Dermis microvascular lymphatic vessel endothelial cell (primary cell): Measurements from ENCODE around the gene GFI1. TPM values are rescaled to one million over a fixed set of nuclear protein-coding genes. Genes with fewer than 3 reads are reported as not detected.
"Not testable (repeated sequence)": the region's sequence is repeated elsewhere in the genome, so short reads cannot be mapped to it uniquely, and the experiment has no call there.

Experiments
- DNase-seq, 2 donors: peaks; one replicate each; pipeline versions ENCODE4 v3.0.0 to v3.0.0-alpha.2; 2010; ENCODE audit warnings: low read depth in 2 of 2
- total RNA-seq: library from RNA; depleted of rRNA; stranded (reverse); fragments of >200 nt; gene quantifications from 2 replicates; pipeline ENCODE4 v1.2.1, GENCODE V29; 2014

Gene GFI1
- under 0.01 TPM in 1 of 2 replicates, not detected in the other for total RNA-seq

GRCh38 chr1:92486251-92487077 is at the start of gene GFI1:
GFI1 (minus strand) TSS chr1:92486925; CDS start chr1:92483487, 3,438 bp downstream.
- no peak for DNase-seq

- not testable (repeated sequence) for DNase-seq
These were observed 45.6 kb upstream of the GFI1 start for GRCh38 chr1:92532371-92532770.

DNA sequence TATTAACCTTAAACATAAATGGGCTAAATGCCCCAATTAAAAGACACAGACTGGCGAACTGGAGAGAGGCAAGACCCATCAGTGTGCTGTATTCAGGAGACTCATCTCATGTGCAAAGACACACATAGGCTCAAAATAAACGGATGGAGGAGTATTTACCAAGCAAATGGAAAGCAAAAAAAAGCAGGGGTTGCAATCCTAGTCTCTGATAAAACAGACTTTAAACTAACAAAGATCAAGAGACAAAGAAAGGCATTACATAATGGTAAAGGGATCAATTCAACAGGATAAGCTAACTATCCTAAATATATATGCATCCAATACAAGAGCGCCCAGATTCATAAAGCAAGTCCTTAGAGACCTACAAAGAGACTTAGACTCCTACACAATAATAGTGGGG is 45.2 kb upstream of the GFI1 start:
- not testable (repeated sequence) for DNase-seq

- no peak for DNase-seq
These were observed 40.9 kb upstream of the GFI1 start for GRCh38 chr1:92527670-92528069.

GRCh38 chr1:92524944-92525590 is 38.3 kb upstream of the GFI1 start:
- not testable (repeated sequence) for DNase-seq

- DNase-seq = no peak
These were observed 32.3 kb upstream of the GFI1 start for GRCh38 chr1:92519043-92519442.

- no peak for DNase-seq
These were observed 29.8 kb upstream of the GFI1 start for GRCh38 chr1:92516574-92516973.

- DNase-seq = no peak
These were observed 29.1 kb upstream of the GFI1 start for GRCh38 chr1:92515796-92516201.

DNA sequence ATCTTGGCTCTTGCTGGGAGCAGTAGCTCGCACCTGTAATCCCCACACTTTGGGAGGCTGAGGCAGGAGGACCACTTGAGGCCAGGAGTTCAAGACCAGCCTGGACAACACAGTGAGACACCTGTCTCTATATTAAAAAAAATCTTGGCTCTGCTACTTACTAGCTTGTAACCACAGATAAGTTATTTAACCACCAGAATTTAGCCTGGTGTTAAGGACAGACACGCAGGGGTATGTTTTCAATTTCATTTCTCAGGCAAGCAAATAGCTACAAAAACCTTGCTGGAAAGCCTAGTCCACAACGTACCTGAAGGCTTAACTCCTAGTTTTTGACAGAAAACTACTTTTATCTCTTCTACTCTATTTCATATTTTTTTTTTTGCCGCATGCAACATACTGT is 24.8 kb upstream of the GFI1 start:
- DNase-seq = no peak

DNA sequence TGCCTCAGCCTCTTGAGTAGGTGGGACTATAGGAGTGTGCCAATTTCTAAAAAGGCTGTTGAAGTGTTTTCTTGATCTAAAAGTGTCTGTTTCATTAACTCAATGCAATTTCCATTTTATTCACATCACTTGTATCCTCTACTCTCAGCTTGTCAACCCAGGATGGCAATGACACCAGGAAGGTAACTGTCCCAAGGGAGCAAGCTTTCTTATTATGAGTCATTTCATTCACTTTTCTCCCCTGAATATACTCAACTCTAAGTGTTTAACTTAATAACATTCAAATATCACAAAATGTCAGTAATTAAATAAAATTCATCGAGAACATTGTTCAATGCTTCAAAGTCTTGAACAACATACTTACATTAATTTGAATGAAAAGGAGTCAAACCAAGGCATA is 22.9 kb upstream of the GFI1 start:
- DNase-seq = no peak

DNA sequence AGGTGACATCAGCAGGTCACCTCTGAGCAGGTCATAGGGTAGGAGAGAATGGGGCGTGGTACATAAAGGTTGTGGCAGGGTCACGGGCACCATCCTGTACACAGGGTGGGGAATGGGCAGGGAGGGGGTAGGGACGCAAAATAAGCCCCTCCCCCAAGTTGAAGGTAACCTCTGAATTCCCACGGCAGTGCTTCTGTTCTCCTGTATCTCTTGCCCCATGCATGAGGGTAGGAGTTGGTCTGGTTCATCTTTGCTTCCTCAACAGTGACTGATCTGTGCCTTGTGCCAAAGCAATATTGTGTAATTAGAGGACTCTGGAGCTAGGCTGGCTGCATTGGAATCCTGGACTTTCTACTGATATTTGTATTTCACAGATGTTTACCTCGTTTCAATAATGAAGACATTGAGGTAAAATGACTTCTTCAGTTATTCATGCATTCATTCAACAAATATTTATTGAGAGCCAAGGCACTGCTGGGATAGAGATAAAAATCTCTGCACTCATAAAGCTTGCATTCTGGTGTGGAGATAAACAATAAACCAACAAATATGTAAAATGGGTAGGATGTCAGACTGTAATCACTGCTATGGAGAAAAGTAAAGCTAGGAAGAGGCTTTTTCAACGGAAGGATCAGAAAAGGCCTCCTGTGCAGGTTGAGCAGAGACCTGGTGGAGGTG is 18.4 kb upstream of the GFI1 start:
- DNase-seq = no peak

- DNase-seq = no peak
These were observed 17.7 kb upstream of the GFI1 start for GRCh38 chr1:92504291-92505014.

- DNase-seq = no peak
These were observed 17.2 kb upstream of the GFI1 start for GRCh38 chr1:92503926-92504285.

DNA sequence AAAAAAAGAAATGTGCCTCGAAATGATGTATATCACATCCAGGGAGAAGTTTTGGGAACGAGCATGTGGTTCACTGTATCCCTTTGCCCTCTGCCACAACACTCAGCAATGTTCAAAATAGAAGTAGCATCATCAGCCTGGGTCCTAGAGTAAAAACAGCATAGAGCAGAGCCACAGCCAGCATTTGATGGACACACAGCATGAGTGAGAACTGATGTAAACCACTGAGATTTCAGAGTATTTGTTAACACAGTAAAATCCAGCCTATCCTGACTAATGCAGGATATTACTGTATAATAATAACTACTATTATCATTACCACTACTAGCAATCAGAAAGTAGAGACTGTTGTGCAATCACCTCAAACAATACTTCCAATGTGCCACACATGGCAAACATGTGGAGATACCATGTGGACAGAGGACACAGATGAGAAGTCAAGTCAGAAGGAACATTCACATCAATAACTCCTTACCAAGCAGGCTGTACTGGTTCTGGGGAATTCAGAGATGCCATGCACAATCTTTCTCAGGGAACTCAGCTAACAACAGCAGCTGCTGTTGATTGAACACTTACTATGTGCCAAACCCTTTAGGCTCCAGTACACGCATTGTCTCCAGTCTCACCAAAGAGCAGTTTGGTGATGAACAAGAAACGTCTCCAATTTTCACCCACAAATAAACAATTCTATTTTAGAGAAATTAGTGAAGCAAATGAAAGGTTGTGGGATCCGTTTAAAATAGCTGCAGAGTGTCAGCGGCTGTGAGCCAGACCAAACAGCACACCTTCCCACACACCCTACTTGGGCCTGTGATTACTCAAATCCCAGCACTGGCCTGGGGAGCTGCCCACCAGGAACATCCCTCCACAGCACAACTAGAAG is 16.6 kb upstream of the GFI1 start:
- no peak for DNase-seq

- no peak for DNase-seq
These were observed 15.5 kb upstream of the GFI1 start for GRCh38 chr1:92502247-92502646.

DNA sequence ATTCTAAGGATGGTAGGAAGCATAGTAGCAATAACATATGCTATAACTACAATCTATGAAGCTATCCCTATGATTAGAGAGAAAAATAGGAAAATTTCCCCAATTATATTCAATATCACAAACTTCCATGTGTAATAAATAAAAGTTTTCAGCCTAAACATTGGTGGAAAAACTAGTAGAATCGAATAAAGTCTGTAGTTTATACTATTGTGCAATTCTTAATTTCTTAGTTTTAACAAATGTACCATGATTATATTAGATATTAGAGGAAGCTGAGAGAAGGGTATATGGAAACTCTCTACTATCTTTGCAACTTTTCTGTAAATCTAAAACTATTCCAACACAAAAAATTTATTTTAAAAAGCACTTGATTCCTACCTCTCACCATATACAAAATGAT is 13.8 kb upstream of the GFI1 start:
- DNase-seq = no peak

DNA sequence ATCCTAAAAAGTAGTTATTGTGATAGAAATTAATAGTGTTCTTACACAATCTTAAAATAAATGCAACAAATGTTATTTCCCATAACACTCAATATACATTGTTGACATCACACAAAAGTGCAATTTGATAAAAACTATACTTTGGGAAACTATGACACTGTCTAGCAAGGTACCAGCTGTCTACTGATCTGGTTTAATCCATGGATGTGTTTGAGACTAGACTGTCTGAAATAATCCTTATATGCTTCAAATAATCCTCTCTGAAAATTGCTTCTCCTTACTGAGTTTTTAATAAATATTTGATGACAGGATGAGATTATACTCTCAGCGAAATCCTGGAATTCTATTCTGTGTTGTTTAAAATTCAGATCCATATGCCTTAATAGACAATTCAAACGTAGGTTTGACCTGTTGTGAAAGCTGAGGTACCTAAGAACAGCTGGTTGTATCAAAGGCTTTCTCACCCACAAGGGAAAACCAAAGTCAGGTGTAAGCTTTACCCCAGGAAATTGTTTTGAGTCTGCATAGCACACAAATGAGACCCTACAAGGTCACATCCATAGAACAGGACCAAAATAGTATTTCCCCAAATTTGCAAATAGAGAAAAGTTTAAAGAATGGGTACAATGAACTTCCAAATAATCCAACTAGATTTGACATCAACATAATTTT is 8.8 kb upstream of the GFI1 start:
- no peak for DNase-seq

DNA sequence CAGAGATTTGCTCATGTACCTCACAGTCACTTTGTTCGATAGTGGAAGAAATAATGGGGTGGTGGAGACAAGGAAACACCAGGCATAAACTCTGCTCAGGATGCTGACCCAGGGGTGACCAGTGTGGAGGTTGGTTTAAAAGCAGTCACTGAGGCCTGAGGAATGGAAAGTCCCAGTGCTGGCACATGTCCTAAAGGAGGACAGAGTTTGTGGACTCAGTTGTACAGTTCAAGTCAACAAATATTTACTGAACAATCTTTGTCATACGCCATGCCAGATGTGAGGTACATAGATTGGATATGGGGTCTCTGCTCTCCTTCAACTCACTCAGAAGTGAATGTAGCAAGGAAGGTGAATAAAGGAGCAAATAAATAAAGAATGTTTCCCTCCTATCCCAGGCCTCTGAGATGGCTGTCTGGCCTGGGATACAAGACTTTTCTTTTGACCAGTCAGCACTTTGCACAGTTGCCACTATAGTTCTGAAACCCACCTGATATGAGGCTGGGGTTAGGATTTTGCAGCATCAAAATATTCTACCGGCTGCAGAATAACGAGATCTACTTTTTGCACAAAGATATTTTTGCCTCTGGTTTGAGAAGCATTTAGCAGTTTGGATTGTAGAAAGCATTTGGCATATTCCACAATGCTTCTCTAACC is 7.9 kb upstream of the GFI1 start:
- DNase-seq = no peak

DNA sequence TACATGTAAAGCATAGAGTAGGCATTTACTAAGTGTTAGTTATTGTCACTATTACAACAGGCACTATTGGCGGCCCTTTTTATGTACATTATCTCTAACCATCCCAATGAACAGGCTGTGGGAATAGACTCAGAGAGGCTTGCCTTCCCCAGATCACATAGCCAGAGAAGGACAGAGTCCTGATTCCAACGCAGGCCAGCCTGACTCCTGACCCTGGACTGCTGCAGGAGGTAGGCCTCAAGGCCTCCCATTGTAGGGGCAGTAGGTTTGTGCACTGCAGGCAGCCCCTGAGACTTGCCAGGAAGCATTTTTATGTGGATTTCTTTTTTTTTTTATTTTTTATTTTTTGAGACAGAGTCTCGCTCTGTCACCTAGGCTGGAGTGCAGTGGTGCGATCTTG is 6.4 kb upstream of the GFI1 start:
- DNase-seq = no peak

DNA sequence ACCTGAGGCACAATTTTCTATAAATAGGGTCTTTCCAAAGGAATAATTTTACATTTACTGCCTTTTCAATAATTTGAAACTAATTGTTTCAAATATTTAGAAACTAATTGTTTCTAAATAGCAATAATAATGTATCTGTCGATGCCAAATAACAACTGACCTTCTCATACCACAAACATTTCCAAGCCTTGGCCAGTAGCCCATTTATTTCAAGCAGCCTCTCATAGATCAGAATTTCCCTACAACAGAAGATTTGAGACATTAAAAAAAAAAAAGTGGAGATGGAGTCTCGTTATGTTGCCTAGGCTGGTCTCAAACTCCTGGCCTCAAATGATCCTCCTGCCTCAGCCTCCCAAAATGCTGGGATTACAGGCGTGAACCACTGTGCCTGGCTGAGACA is 2.1 kb upstream of the GFI1 start:
- DNase-seq = no peak
